GM18858 (cell line): ENCODE data around the gene MAML2.

Source experiments
- ATAC-seq: cut with Tn5 transposase; IDR thresholded peaks from one replicate; pipeline ENCODE4 v1.9.1; 2021; ENCODE audit not compliant: unreplicated experiment

The MAML2 gene

GRCh38 chr11:96082936-96083335 is 260.1 kb downstream of the MAML2 start:
- no peak for ATAC-seq

DNA sequence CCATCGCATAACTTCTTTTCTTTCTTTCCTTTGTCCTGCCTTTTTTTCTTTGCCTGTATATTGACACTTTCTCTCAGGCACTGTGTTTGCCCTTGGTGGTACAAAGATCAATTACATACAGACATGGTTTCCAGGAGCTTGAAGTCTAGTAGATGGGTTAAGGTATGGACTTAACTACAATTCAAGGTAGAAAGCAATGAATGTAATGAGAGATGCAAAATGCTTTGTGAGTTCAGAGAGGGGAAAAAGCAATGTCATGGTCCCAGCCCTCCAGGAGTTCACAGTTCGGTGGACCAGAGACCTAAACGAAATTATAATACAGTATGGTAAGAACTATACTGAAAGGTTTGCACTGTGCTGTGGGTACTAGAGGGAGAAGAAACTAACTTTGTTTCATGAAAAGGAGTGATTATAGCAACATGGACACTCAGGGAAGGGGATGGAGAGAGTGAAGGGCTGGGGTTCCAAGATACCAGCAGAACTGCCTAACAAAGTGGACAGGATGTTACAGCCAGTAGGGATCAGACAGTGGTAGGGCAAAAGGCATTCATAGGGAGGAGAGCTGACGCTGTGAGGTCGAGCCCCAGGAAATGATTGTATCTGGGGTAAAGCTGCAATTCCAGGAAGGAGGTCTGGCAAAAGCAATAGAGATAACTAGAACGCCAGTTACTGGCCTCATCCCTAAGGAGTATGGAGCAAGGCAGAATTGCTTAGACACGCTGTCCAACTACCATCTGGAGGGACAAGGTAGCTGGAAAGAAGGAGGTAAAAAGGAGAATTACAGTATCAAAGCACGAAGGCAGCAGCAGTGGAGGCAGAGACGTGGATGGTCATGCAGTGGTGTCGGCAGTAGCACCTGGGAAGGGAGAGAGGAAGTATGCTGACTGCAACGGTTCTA is 260.7 kb downstream of the MAML2 start:
- ATAC-seq: no peak

DNA sequence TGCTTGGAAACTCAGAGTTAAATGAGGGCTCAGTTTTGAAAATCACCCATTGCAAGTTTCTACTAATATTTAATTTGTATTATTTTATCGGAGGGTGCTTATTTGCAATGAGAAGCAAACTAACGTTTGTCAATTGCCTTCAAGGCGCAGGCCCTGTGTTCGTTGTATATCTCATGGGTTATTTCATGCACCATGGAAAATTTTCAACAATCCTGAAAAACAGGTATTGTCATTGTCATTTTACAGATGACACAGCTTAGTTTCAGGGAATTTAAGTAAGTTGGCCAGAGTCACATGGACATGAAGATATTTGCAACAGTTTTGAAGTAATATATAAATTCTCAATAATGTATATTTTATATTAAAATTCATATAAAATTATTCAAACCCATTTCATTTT is 261.4 kb downstream of the MAML2 start:
- ATAC-seq: no peak

- ATAC-seq: no peak
These were observed 263.3 kb downstream of the MAML2 start for GRCh38 chr11:96079691-96080090.

DNA sequence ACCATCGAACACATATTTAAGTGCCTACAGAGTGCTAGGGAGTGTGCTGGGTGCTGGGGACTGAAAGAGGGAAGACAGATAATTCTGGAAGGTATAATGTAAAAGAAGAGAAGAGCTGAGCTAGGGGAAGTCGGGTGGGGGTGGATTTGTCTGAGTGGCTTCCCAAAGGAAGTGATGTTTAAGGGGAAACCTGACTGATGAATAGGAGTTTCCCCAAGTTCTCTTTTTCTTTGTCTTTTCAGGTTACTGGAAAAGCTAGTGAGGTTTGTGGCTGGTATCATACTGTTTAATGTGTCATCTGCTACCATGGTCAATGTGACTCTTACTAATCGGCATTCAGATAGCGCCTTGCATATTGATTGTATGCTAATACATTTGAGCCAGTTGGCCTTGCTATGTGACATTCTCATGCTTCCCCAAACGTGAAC is 267.4 kb downstream of the MAML2 start:
- peak; percentile 77 for ATAC-seq

GRCh38 chr11:96074551-96075310 is 268.3 kb downstream of the MAML2 start:
- peak; percentile 32 for ATAC-seq

DNA sequence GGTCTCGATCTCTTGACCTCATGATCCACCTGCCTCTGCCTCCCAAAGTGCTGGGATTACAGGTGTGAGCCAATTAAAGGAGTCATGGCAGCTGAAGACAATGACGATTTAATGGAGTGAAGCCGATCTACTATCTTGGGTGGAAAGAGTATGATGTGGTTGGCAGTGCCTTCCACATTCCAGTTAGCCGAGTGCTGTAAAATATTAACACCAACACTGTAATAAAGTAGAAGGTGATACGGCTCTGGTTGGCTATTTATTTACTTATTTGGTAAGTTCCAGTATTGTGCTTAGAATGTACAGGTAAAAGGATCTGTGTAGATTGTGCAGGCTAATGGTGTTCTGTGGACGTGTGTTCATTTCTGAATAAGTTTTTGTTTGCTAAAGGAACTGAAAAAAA is 269.5 kb downstream of the MAML2 start:
- ATAC-seq: no peak

DNA sequence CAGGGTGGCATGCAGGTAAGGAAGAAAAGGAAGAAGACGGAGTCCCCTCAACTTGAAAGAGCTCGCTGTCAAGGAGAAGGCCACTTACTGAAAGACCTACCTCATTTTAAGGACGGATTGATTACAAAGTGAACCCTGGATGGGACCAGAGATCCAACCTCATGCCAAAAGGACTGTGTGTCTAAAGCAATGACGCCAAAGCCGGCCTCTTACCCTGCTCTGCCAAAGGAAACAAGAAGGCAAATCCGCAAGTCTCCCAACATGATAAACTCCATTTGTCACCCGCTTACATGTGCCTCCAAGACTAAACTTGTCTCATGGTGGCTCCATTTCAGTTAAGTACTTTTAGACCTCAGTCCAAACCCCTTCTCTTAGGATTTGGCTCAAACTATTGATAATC is 270.4 kb downstream of the MAML2 start:
- no peak for ATAC-seq

- ATAC-seq: no peak
These were observed 272.5 kb downstream of the MAML2 start for GRCh38 chr11:96070453-96070852.

GRCh38 chr11:96067160-96067559 is 275.8 kb downstream of the MAML2 start:
- no peak for ATAC-seq

GRCh38 chr11:96065379-96065778 is 277.6 kb downstream of the MAML2 start:
- ATAC-seq: no peak

GRCh38 chr11:96063886-96064285 is 279.1 kb downstream of the MAML2 start:
- ATAC-seq: no peak

GRCh38 chr11:96063053-96063452 is 279.9 kb downstream of the MAML2 start:
- ATAC-seq: no peak

GRCh38 chr11:96062134-96062533 is 280.9 kb downstream of the MAML2 start:
- ATAC-seq: peak; percentile 87

DNA sequence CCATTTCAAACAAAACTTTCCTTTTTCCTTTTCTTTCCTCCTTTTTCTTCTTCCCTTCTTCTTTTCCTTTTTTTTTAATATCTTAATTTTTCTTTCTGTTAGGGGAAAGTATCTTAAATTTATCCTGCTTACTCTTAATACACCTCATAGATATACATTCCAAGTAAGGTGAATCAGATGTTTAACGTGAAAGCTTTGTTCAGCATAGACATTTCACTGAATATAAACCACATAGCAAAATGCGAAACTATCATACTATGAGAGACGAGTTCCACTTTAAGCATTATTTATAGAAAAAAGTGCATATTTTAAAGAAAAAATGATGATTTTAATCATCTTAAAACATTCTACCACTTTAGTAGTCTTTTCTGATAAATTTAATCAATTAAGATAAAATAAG is 281.3 kb downstream of the MAML2 start:
- ATAC-seq: no peak

GRCh38 chr11:96061069-96061468 is 281.9 kb downstream of the MAML2 start:
- ATAC-seq: no peak

DNA sequence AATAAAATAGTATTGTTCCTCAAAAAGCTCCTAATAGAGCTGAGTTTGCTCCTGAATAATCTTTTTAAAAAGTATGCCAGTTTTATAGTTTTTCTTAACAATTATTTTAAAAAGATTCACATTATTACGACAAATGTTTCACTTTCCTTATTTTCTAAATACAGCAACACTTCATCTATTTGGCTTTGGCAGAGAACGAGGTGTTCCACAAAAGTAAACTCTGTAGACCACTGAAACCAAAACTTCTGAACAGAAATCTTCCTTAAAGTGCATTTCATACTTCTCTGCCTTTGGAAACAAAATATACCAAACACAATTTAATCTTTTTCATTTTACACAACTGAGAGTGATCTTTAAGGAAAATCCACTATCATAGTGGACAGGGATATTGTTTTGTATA is 285.5 kb downstream of the MAML2 start:
- ATAC-seq: no peak

DNA sequence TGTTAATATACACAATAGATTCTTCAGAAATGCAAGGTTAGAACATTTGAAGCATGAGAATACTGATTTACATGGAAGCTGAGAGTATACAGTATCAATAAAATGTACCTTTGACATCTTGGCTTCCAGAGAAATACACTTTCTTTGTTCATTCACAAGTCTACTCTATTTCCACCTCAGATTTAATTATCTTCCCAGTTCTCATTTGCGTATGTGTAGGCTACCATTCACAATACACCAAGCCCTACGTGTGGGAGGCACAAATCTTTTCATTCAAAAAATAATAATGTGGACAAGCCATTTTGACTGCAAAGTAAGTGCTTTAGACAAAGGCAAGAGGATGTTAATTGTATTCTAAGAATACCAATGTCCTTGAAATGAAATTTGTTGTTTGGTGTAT is 286.4 kb downstream of the MAML2 start:
- no peak for ATAC-seq

DNA sequence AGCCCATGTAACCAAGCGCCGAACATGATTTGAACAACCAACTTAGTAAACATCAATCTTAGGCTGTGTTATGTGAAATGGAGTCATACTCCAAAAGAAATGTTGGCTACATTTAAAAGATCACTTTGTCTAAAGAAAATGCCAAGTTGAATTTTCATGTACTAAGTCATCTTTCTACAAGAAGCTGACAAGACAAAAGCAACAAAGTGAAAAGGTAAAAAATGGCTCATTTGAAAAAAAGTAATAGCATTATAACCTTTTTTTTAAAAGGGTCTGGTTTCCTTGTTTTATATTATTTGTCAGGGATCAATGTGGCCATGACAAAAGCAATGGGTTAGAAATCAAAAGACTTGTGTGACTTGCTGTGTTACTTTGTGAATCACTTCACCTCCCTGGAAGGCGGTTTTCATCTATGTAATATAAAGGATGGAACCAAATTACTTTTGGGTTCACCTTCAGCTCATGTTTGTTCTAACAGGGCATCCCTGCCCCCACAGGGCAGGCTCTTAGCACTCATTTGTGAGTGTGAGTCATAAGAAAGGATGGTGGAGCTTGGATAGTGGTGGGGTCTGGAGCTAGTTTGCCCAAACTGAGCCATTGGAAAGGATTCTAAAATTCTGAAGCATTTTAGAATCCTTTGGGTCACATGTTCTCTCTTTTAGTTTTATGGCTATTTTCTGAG is 287.1 kb downstream of the MAML2 start:
- ATAC-seq: no peak

- ATAC-seq: no peak
These were observed 287.9 kb downstream of the MAML2 start for GRCh38 chr11:96054870-96055705.
